OCI-LY3 (cell line): Measurements from ENCODE around the gene CLCN3.

Source experiments
- EZH2phosphoT487 ChIP-seq: fragments of 200-600 bp; shearing (Covaris generic); IDR thresholded peaks from 2 replicates; pipeline ENCODE4 v1.6.1; 2018; ENCODE audit warnings: antibody characterized with exemption, mixed run types, low read depth
- TF ChIP-seq, protein P1 (sequence below): fragments of 200-600, 300-600 bp; sonication (generic); IDR thresholded peaks from 2 replicates; pipeline ENCODE4 v1.5.1; 2014; ENCODE audit warnings: antibody characterized with exemption, low read length, low read depth

DNA sequence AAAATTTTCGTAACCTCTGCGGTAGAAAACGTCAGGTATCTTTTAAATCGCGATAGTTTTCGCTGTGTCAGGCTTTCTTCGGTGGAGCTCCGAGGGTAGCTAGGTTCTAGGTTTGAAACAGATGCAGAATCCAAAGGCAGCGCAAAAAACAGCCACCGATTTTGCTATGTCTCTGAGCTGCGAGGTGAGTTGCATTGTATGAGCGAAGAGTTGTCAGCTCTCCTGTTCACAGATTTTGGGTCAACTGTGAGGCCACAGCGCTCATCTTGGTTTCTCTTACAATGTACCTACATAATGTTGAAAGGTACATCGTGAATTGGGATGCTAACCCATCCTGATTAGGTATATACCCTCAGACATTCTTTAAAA is 486 bp downstream of the CLCN3 start:
- TF ChIP-seq, protein P1, sequence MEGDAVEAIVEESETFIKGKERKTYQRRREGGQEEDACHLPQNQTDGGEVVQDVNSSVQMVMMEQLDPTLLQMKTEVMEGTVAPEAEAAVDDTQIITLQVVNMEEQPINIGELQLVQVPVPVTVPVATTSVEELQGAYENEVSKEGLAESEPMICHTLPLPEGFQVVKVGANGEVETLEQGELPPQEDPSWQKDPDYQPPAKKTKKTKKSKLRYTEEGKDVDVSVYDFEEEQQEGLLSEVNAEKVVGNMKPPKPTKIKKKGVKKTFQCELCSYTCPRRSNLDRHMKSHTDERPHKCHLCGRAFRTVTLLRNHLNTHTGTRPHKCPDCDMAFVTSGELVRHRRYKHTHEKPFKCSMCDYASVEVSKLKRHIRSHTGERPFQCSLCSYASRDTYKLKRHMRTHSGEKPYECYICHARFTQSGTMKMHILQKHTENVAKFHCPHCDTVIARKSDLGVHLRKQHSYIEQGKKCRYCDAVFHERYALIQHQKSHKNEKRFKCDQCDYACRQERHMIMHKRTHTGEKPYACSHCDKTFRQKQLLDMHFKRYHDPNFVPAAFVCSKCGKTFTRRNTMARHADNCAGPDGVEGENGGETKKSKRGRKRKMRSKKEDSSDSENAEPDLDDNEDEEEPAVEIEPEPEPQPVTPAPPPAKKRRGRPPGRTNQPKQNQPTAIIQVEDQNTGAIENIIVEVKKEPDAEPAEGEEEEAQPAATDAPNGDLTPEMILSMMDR: no peak
- TF ChIP-seq EZH2phosphoT487: no peak
